T-helper 1 cell treated with Interleukin-12 subunit alpha and Interleukin-12 subunit beta and Interleukin-4 antibody, amounts not matched to agents 30 μg/mL and 1 μg/mL, for 36 hours (primary cell): ENCODE results near the gene MYMK.

Experiments used
- H3K27ac Mint-ChIP-seq: one replicate; pipeline ENCODE4 v1.8.0; 2021; ENCODE audit warnings: mild to moderate bottlenecking, mixed read lengths
- H3K27me3 Mint-ChIP-seq: one replicate; pipeline ENCODE4 v1.8.0; 2021; ENCODE audit warnings: low read depth, mixed read lengths
- H3K36me3 Mint-ChIP-seq: one replicate; pipeline ENCODE4 v1.8.0; 2021; ENCODE audit warnings: low read depth, mixed read lengths
- H3K4me1 Mint-ChIP-seq: one replicate; pipeline ENCODE4 v1.8.0; 2021; ENCODE audit warnings: low read depth, mixed read lengths
- H3K4me3 Mint-ChIP-seq: one replicate; pipeline ENCODE4 v1.8.0; 2021; ENCODE audit warnings: mild to moderate bottlenecking, moderate library complexity, mixed read lengths
- H3K9me3 Mint-ChIP-seq: one replicate; pipeline ENCODE4 v1.8.0; 2021; ENCODE audit warnings: mixed read lengths

Gene MYMK

DNA sequence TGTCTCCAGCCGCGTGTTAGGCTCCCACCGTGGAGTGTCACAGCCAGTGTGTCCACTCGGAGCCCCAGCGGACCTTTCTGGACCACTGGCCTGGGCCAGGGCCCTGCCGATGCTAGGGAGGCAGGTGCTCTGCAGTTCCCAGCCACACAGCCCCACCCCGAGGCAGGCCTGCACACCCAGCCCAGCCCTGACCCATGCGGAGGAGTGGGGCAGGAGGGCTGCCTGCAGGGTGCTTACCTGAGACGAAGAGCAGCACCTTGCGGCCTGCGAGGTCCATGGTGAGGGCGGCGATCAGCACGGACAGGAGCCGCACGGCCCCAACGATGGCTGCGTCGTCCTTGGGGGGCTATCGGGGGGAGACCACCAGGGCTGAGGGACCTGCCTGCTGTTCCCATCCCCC lies 51.0 kb downstream of the MYMK start:
- Mint-ChIP-seq H3K4me3 (no peak overlapping the region), H3K36me3 (no peaks in the 10 kb centered on the region), H3K4me1 (no peaks in the 10 kb centered on the region), H3K27ac (no peak overlapping the region), H3K27me3 (no peaks in the 10 kb centered on the region), H3K9me3 (no peaks in the 10 kb centered on the region)

DNA sequence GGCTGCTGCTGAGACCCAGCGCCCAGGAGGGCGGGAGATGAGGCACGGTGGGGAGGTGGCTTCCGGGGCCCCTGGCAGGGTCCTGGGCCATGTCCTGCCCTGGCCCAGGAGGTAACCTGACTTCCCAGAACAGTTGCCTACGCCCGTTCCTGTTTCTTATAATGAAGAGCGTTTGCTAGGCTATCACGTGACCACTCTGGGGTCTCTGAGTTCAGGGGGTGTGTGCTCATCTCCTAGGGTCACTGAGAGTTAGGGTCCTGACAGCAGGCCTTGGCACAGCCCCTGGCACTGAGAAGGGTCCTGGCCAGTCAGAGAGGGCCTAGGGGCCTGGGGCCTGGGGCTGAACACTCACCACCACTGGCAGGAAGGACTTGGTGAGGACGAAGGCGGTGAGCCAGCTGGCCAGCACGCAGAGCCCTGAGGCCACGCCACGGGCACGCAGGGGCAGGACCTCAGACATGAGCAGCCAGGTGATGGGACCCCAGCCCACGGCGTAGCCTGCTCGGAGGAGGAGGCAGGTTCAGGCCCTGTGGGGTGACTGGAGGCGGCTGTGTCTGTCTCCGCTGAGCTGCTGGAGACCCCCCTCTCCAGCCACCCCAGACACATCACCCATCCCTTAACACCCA lies 51.9 kb downstream of the MYMK start:
- Mint-ChIP-seq H3K27me3 (no peaks in the 10 kb centered on the region), H3K27ac (no peak overlapping the region), H3K36me3 (no peaks in the 10 kb centered on the region), H3K9me3 (no peaks in the 10 kb centered on the region), H3K4me3 (no peak overlapping the region), H3K4me1 (no peaks in the 10 kb centered on the region)

DNA sequence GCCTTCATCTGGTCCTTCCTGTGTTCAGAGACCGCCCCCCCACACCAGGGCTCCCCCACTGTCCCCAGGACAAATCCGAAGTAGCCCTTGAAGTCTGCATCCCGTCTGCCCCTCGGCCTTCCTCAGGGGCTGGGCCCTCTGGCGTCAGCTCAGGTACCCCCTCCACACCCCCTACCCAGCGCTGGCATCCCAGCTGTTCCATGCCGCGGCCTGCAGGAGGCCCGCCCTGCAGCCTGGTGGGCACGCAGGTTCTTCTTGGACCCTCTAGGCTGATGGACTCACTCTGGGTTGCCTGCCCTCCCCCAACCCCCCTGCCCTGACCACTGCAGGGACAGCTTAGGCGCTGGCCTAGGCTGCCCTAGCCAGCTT lies 52.5 kb downstream of the MYMK start:
- no peaks in the 10 kb centered on the region for H3K9me3 Mint-ChIP-seq
- no peaks in the 10 kb centered on the region for H3K4me1 Mint-ChIP-seq
- no peaks in the 10 kb centered on the region for H3K36me3 Mint-ChIP-seq
- H3K27ac Mint-ChIP-seq = no peak overlapping the region
- no peaks in the 10 kb centered on the region for H3K27me3 Mint-ChIP-seq
- no peak overlapping the region for H3K4me3 Mint-ChIP-seq

DNA sequence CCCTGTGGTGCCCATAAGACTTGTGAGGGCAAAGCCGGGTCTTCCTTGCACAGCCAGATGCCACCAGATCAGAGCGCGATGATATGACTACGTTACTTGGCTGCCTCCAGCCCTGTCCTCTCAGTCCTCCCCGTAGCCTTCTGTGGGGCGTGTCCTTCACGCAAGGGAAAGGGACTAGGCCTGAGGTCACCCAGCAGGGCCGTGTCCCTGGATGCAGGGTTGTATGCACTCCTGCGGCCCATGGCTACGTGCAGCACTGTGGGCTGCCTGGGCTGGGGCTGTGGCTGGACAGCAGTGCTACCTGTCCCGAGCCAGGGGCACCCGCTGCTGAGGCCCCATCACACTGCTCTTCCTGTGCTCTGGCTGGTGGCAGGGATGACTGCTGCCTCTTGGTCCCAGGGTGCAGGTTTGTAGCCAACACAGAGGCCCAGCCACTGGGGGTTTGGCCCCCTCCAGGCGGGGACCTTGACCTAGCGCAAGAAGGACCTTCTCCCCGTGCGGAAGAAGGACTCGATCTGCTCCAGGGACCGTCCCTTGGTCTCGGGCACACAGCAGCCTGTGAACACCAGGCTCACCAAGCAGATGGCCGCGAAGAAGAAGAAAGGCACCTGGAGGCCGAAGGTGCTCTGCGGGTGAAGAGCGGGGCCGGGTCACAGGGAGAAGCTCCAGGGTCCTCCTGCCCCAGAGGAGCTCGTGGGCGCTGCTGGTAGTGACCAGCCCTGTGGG lies 53.0 kb downstream of the MYMK start:
- Mint-ChIP-seq H3K36me3 (no peaks in the 10 kb centered on the region), H3K27me3 (no peaks in the 10 kb centered on the region), H3K27ac (no peak overlapping the region), H3K4me3 (no peak overlapping the region), H3K9me3 (no peaks in the 10 kb centered on the region), H3K4me1 (no peaks in the 10 kb centered on the region)

DNA sequence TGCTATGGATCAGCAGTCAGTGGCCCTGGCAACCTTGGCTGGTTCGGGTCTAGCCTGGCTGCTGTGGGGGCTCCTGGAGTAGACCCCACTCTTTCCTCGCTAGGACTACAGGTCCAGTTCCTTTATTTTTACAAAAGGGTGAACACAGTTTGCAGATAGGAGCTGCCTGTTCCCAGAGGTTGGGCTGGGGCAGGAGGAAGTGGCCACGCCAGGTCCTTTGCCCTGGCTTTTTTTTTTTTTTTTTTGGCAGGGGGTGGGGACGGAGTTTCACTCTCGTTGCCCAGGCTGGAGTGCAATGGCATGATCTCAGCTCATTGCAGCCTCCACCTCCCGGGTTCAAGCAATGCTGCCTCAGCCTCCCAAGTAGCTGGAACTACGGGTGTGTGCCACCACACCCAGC lies 53.8 kb downstream of the MYMK start:
- H3K4me1 Mint-ChIP-seq = no peaks in the 10 kb centered on the region
- H3K27me3 Mint-ChIP-seq = no peaks in the 10 kb centered on the region
- no peak overlapping the region for H3K4me3 Mint-ChIP-seq
- no peak overlapping the region for H3K27ac Mint-ChIP-seq
- H3K9me3 Mint-ChIP-seq = no peaks in the 10 kb centered on the region
- H3K36me3 Mint-ChIP-seq = no peaks in the 10 kb centered on the region

DNA sequence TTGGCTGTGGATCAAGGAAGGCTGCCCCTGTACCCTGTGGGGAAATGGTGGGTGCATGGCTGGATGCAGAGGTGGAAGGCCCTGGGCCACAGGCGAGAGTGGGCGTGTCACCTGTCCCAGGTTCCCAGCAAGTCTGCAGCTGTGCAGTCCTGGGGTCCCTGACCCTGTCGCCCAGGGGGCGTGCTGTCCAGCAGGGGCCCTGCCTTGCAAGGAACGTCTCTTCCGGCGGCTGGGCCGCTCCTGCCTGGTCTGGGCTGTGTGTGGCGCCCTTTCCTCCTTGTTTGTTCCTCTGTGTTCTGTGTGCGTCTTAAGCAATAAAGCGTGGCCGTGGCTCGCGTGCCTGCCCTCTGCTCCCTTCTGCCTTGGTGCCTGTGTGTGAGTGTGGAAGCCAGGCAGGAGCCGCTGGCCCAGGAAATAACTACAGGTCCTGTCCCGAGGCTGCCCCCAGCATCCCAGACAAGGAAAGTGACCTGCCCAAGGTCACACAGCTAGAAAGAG lies 54.3 kb downstream of the MYMK start:
- Mint-ChIP-seq H3K4me3 (no peak overlapping the region), H3K36me3 (no peaks in the 10 kb centered on the region), H3K9me3 (no peaks in the 10 kb centered on the region), H3K4me1 (no peaks in the 10 kb centered on the region), H3K27ac (no peak overlapping the region), H3K27me3 (no peaks in the 10 kb centered on the region)

DNA sequence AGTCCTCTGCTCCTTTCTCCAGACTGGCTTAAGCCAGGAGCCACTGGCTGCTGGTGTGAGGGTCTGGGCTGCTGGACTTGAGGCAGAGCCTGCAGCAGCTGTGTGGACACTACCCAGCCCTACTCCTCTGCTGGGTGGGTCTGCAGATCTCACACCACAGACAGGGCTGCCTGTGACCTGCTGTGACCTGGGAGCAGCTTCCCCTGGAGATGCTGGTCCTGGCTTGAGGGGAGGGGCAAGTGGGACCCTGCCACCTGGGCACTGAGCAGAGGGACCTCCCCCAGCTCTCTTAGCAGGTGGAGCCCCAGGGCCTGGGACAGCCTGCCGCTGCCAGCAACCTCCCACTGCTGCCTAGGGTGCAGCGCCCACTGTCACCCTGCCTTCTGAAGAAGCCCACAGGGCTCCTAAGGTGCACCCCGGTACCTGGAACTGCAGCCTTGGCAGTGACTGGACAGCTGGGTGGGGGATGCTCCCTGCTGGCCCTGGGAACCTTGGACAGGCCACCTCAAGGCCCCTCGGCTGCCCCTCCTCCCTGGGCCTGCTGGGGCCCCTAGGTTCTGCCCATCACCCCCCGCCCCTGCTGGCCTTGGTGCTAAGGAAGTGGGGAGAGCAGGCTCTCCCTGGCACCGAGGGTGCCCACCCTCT lies 55.9 kb downstream of the MYMK start:
- H3K27me3 Mint-ChIP-seq = no peaks in the 10 kb centered on the region
- no peaks in the 10 kb centered on the region for H3K4me1 Mint-ChIP-seq
- no peaks in the 10 kb centered on the region for H3K36me3 Mint-ChIP-seq
- H3K4me3 Mint-ChIP-seq = no peak overlapping the region
- H3K27ac Mint-ChIP-seq = no peak overlapping the region
- H3K9me3 Mint-ChIP-seq = no peaks in the 10 kb centered on the region

DNA sequence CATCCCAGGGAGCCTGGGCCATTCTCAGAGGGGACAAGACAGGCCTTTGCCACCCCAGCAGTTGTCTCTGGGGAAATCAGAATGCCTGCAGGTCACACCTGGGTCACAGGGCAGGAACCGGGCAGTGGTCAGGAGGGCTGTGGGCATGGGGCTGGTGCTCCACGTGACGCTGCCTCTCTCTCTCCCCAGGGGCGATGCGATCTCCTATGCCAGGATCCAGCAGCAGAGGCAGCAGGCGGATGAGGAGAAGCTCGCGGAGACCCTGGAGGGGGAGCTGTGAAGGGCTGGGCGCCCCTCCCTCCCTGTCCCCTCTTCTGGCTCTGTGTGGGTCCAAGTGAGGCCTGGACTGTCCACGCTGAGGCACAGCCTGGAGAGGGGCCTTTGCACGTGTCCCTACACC lies 56.4 kb downstream of the MYMK start:
- no peaks in the 10 kb centered on the region for H3K4me1 Mint-ChIP-seq
- H3K27ac Mint-ChIP-seq = no peak overlapping the region
- H3K9me3 Mint-ChIP-seq = no peaks in the 10 kb centered on the region

DNA sequence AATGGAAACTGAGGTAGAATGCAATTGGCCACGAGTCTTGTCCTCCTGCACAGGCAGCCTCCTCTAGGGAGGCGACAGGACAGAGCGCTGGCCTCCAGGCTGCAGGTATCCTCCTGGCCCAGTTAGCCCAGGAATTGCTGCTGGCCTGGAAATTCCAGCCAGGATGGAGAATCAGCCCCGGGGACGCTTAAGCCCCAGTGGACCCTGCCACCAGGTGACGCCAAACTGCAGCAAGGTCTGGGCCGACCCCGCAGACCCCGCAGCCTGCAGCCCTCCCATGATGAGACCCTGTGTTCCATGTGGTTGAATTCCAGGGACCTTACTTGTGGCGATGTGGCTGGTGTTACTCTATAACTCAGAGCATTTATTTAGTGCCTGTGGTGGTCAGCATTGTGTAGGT lies 57.7 kb downstream of the MYMK start:
- Mint-ChIP-seq H3K27me3 (no peaks in the 10 kb centered on the region), H3K27ac (no peak overlapping the region), H3K4me1 (no peaks in the 10 kb centered on the region), H3K9me3 (no peaks in the 10 kb centered on the region), H3K36me3 (no peaks in the 10 kb centered on the region), H3K4me3 (no peak overlapping the region)

More for the DNA sequence above, 56.4 kb downstream of the MYMK start:
- H3K36me3 Mint-ChIP-seq = no peaks in the 10 kb centered on the region
- no peaks in the 10 kb centered on the region for H3K27me3 Mint-ChIP-seq
- no peak overlapping the region for H3K4me3 Mint-ChIP-seq

DNA sequence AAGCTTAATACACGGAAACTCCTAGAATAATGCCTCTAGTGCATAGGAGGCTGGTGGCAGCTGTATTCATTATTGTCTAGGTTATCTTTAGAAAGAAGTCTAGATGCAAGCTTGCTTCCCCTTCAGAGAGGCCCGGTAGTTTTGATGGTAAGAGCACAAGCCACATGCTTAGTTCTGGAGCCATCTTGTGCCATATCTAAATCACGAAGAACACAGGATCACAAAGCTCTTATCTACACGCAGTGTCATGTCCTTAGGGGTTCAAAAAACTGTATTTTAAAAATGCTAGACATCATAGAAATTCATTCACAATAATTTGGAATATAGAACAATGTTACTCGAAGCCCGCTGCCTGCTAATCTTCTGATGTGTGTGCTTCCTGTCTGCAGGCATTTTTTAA lies 58.8 kb downstream of the MYMK start:
- Mint-ChIP-seq H3K27ac (no peak overlapping the region), H3K4me3 (no peak overlapping the region), H3K36me3 (no peaks in the 10 kb centered on the region), H3K9me3 (no peaks in the 10 kb centered on the region), H3K27me3 (peaks cover 8% of the 10 kb centered on the region), H3K4me1 (no peaks in the 10 kb centered on the region)

DNA sequence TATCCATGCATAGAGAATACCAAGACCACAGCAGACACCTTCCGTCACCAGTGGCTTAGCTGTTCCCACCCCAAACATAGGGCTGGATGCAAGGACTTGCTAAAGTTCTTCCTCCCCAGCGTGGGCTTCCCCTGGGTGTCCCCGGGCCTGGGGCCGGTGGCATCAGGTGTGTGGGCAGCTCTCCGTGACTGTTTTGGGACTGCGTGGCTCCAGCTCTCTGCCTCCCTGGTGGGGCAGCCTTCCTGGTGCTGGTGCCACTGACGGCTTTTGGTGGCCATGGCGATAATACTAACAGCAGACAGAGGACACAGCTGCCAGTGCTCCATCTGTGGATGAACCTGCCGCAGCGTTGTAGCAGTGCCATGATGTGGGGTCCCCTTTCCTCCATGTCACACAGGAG lies 60.1 kb downstream of the MYMK start:
- peaks cover 11% of the 10 kb centered on the region for H3K27me3 Mint-ChIP-seq
- no peaks in the 10 kb centered on the region for H3K9me3 Mint-ChIP-seq
- no peak overlapping the region for H3K27ac Mint-ChIP-seq
- H3K4me3 Mint-ChIP-seq = no peak overlapping the region
- peaks cover 3% of the 10 kb centered on the region for H3K4me1 Mint-ChIP-seq
- H3K36me3 Mint-ChIP-seq = no peaks in the 10 kb centered on the region
